GM19468 (cell line): ENCODE results near the gene AKT3.
"Not testable (repeated sequence)": the region's sequence is repeated elsewhere in the genome, so short reads cannot be mapped to it uniquely, and the experiment has no call there.

Source experiments
- ATAC-seq: cut with Tn5 transposase; IDR thresholded peaks from one replicate; pipeline ENCODE4 v1.9.1; 2021; ENCODE audit warnings: mild to moderate bottlenecking, moderate library complexity, moderate number of reproducible peaks; ENCODE audit not compliant: unreplicated experiment; ENCODE audit errors: extremely low read depth

The AKT3 gene

GRCh38 chr1:243713470-243714186, 136.4 kb downstream of the AKT3 start:
- no peak for ATAC-seq

- ATAC-seq: no peak
These were observed 137.1 kb downstream of the AKT3 start for GRCh38 chr1:243712941-243713340.

GRCh38 chr1:243712242-243712641, 137.8 kb downstream of the AKT3 start:
- ATAC-seq: no peak

GRCh38 chr1:243710467-243710866, 139.6 kb downstream of the AKT3 start:
- ATAC-seq: no peak

GRCh38 chr1:243708210-243708609, 141.8 kb downstream of the AKT3 start:
- no peak for ATAC-seq

- no peak for ATAC-seq
These were observed 143.5 kb downstream of the AKT3 start for GRCh38 chr1:243706563-243706962.

- ATAC-seq: no peak
These were observed 144.5 kb downstream of the AKT3 start for GRCh38 chr1:243705585-243705984.

GRCh38 chr1:243701872-243702271, 148.2 kb downstream of the AKT3 start:
- ATAC-seq: no peak

- ATAC-seq: no peak
These were observed 156.2 kb downstream of the AKT3 start for GRCh38 chr1:243693800-243694199.

- no peak for ATAC-seq
These were observed 163.9 kb downstream of the AKT3 start for GRCh38 chr1:243686159-243686558.

GRCh38 chr1:243680860-243681259, 169.2 kb downstream of the AKT3 start:
- no peak for ATAC-seq

GRCh38 chr1:243672539-243673074, 177.4 kb downstream of the AKT3 start:
- ATAC-seq: no peak

- ATAC-seq: no peak
These were observed 182.5 kb downstream of the AKT3 start for GRCh38 chr1:243667591-243667990.

- no peak for ATAC-seq
These were observed 182.9 kb downstream of the AKT3 start for GRCh38 chr1:243667133-243667532.

GRCh38 chr1:243663651-243664050, 186.4 kb downstream of the AKT3 start:
- no peak for ATAC-seq

GRCh38 chr1:243662169-243662568, 187.9 kb downstream of the AKT3 start:
- not testable (repeated sequence) for ATAC-seq

GRCh38 chr1:243658594-243659105, 191.4 kb downstream of the AKT3 start:
- ATAC-seq: no peak

- no peak for ATAC-seq
These were observed 192.2 kb downstream of the AKT3 start for GRCh38 chr1:243657793-243658192.

- not testable (repeated sequence) for ATAC-seq
These were observed 200.5 kb downstream of the AKT3 start for GRCh38 chr1:243649530-243649929.

GRCh38 chr1:243646841-243647240, 203.2 kb downstream of the AKT3 start:
- no peak for ATAC-seq

GRCh38 chr1:243645281-243645680, 204.8 kb downstream of the AKT3 start:
- no peak for ATAC-seq

- no peak for ATAC-seq
These were observed 207.1 kb downstream of the AKT3 start for GRCh38 chr1:243642936-243643335.
